AG10803 (cell line): ENCODE results near the gene PRSS22.

Experiments
- DNase-seq: peaks from one replicate; pipeline ENCODE4 v3.0.0; 2010; ENCODE audit warnings: low read depth
- H3K4me3 ChIP-seq: 2 replicates; pipeline ENCODE4 v1.5.1; 2011; ENCODE audit warnings: mild to moderate bottlenecking, low read length, control low read depth
- CTCF ChIP-seq: conservative IDR thresholded peaks from 2 replicates; pipeline ENCODE4 v1.5.1; 2011; ENCODE audit warnings: mild to moderate bottlenecking, low read length, control low read depth, inconsistent platforms

Gene PRSS22

GRCh38 chr16:2822496-2822895 is 35.5 kb downstream of the PRSS22 start:
- no peak for DNase-seq
- no peak overlapping the region for H3K4me3 ChIP-seq
- TF ChIP-seq CTCF: no peak

GRCh38 chr16:2822158-2822495 is 35.8 kb downstream of the PRSS22 start:
- no peak for DNase-seq
- no peak overlapping the region for H3K4me3 ChIP-seq
- no peak for TF ChIP-seq CTCF

- peak; percentile 35 for DNase-seq
- H3K4me3 ChIP-seq: no peak overlapping the region
- no peak for TF ChIP-seq CTCF
These were observed 36.3 kb downstream of the PRSS22 start for GRCh38 chr16:2821487-2822157.

GRCh38 chr16:2820836-2821486 is 37.0 kb downstream of the PRSS22 start:
- no peak for DNase-seq
- H3K4me3 ChIP-seq: no peak overlapping the region
- no peak for TF ChIP-seq CTCF

- DNase-seq: no peak
- no peak for TF ChIP-seq CTCF
- H3K4me3 ChIP-seq: no peak overlapping the region
These were observed 37.8 kb downstream of the PRSS22 start for GRCh38 chr16:2819939-2820835.

- TF ChIP-seq CTCF: no peak
- DNase-seq: no peak
- no peak overlapping the region for H3K4me3 ChIP-seq
These were observed 38.6 kb downstream of the PRSS22 start for GRCh38 chr16:2819179-2819938.
